Measurements from ENCODE around the gene DNAJC3. TPM values are rescaled to one million over a fixed set of nuclear protein-coding genes. Genes with fewer than 3 reads are reported as not detected.

DNAJC3 gene
- total and polyA plus RNA-seq, 2 experiments from 2014 or later, result 27.1 to 91.4 TPM

- no peaks in the 10 kb centered on the region for H3K27me3 ChIP-seq
- H3K4me3 ChIP-seq, result no peak overlapping the region
- H3K9me3 ChIP-seq (ENCODE audit: low read depth), result no peaks in the 10 kb centered on the region
- DNase-seq (ENCODE audit: low spot score), result no peak
- H4K20me1 ChIP-seq (ENCODE audit: insufficient read depth, poor library complexity, severe bottlenecking), result no peaks in the 10 kb centered on the region
- H3K9me2 ChIP-seq (replicated peaks; ENCODE audit: insufficient read depth), result no peaks in the 10 kb centered on the region
- H3K79me2 ChIP-seq, result no peaks in the 10 kb centered on the region
- no peaks in the 10 kb centered on the region for H3K36me3 ChIP-seq (replicated peaks; ENCODE audit: insufficient read depth, low read depth)
- H2AFZ ChIP-seq, result no peak overlapping the region
- no peak overlapping the region for H3K27ac ChIP-seq
- no peak overlapping the region for H3K4me2 ChIP-seq
- TF ChIP-seq CTCF (IDR thresholded peaks at IDR 0.05; ENCODE audit: poor library complexity) (no peak), EZH2phosphoT487 (IDR thresholded peaks at IDR 0.05; ENCODE audit: low read depth, severe bottlenecking, unreplicated experiment) (no peak), EZH2 (IDR thresholded peaks at IDR 0.05; ENCODE audit: borderline replicate concordance) (no peak)
- no peaks in the 10 kb centered on the region for H3K4me1 ChIP-seq (ENCODE audit: insufficient read depth)
- WGBS (ENCODE audit: low lambda C conversion rate, missing lambda C conversion rate), result 97% methylated on average over 3 of the region's 3 CpGs
Observed at GRCh38 chr13:95793781-95794180, 116.8 kb downstream of the DNAJC3 start.

- TF ChIP-seq EZH2 (IDR thresholded peaks at IDR 0.05; ENCODE audit: borderline replicate concordance), result no peak
- no peak for TF ChIP-seq CTCF (IDR thresholded peaks at IDR 0.05; ENCODE audit: poor library complexity)
- no peak for TF ChIP-seq EZH2phosphoT487 (IDR thresholded peaks at IDR 0.05; ENCODE audit: low read depth, severe bottlenecking, unreplicated experiment)
- Histone ChIP-seq H3K4me2 (no peak overlapping the region), H2AFZ (no peak overlapping the region), H3K4me1 (ENCODE audit: insufficient read depth) (no peaks in the 10 kb centered on the region), H3K79me2 (no peaks in the 10 kb centered on the region), H3K9me3 (ENCODE audit: low read depth) (no peaks in the 10 kb centered on the region), H3K9me2 (replicated peaks; ENCODE audit: insufficient read depth) (no peaks in the 10 kb centered on the region), H3K27ac (no peak overlapping the region), H3K27me3 (no peaks in the 10 kb centered on the region), H3K4me3 (no peak overlapping the region), H3K36me3 (replicated peaks; ENCODE audit: insufficient read depth, low read depth) (no peaks in the 10 kb centered on the region), H4K20me1 (ENCODE audit: insufficient read depth, poor library complexity, severe bottlenecking) (no peaks in the 10 kb centered on the region)
- WGBS (ENCODE audit: low lambda C conversion rate, missing lambda C conversion rate), result 92% methylated on average over 2 of the region's 2 CpGs
- no peak for DNase-seq (ENCODE audit: low spot score)
Observed at GRCh38 chr13:95797016-95797415, 120.1 kb downstream of the DNAJC3 start.

GRCh38 chr13:95800436-95800835 is 123.5 kb downstream of the DNAJC3 start:
- TF ChIP-seq EZH2phosphoT487 (IDR thresholded peaks at IDR 0.05; ENCODE audit: low read depth, severe bottlenecking, unreplicated experiment) (no peak), EZH2 (IDR thresholded peaks at IDR 0.05; ENCODE audit: borderline replicate concordance) (no peak), CTCF (IDR thresholded peaks at IDR 0.05; ENCODE audit: poor library complexity) (no peak)
- Histone ChIP-seq H3K9me2 (replicated peaks; ENCODE audit: insufficient read depth) (no peaks in the 10 kb centered on the region), H3K36me3 (replicated peaks; ENCODE audit: insufficient read depth, low read depth) (no peaks in the 10 kb centered on the region), H3K79me2 (no peaks in the 10 kb centered on the region), H3K9me3 (ENCODE audit: low read depth) (peaks cover 5% of the 10 kb centered on the region), H3K4me1 (ENCODE audit: insufficient read depth) (no peaks in the 10 kb centered on the region), H3K4me2 (no peak overlapping the region), H3K4me3 (no peak overlapping the region), H4K20me1 (ENCODE audit: insufficient read depth, poor library complexity, severe bottlenecking) (no peaks in the 10 kb centered on the region), H2AFZ (no peak overlapping the region), H3K27ac (no peak overlapping the region), H3K27me3 (no peaks in the 10 kb centered on the region)
- no peak for DNase-seq (ENCODE audit: low spot score)
- WGBS (ENCODE audit: low lambda C conversion rate, missing lambda C conversion rate), result 60% methylated on average over 1 of the region's 1 CpG

GRCh38 chr13:95801825-95802224 is 124.9 kb downstream of the DNAJC3 start:
- no peak for TF ChIP-seq EZH2phosphoT487 (IDR thresholded peaks at IDR 0.05; ENCODE audit: low read depth, severe bottlenecking, unreplicated experiment)
- no peak overlapping the region for H3K4me3 ChIP-seq
- H3K36me3 ChIP-seq (replicated peaks; ENCODE audit: insufficient read depth, low read depth), result no peaks in the 10 kb centered on the region
- no peaks in the 10 kb centered on the region for H3K79me2 ChIP-seq
- H3K27me3 ChIP-seq, result no peaks in the 10 kb centered on the region
- WGBS (ENCODE audit: low lambda C conversion rate, missing lambda C conversion rate), result 95% methylated on average over 4 of the region's 4 CpGs
- no peaks in the 10 kb centered on the region for H4K20me1 ChIP-seq (ENCODE audit: insufficient read depth, poor library complexity, severe bottlenecking)
- H3K9me2 ChIP-seq (replicated peaks; ENCODE audit: insufficient read depth), result no peaks in the 10 kb centered on the region
- no peak for DNase-seq (ENCODE audit: low spot score)
- no peak overlapping the region for H3K4me2 ChIP-seq
- H3K27ac ChIP-seq, result no peak overlapping the region
- peaks cover 5% of the 10 kb centered on the region for H3K9me3 ChIP-seq (ENCODE audit: low read depth)
- H2AFZ ChIP-seq, result no peak overlapping the region
- H3K4me1 ChIP-seq (ENCODE audit: insufficient read depth), result no peaks in the 10 kb centered on the region
